ENCODE data around the gene NT5C3B.
"Not testable (repeated sequence)": the region's sequence is repeated elsewhere in the genome, so short reads cannot be mapped to it uniquely, and the experiment has no call there.

The NT5C3B gene

GRCh38 chr17:41863074-41863848 lies 27.2 kb upstream of the NT5C3B start:
- DNase-seq (ENCODE audit: extremely low read depth, low read depth): no peak
- no peak for TF ChIP-seq CTCF (IDR thresholded peaks at IDR 0.05; ENCODE audit: low read depth, low read length)

- DNase-seq (ENCODE audit: extremely low read depth, low read depth): no peak
- TF ChIP-seq CTCF (IDR thresholded peaks at IDR 0.05; ENCODE audit: low read depth, low read length): no peak
Observed at GRCh38 chr17:41860254-41860931, 24.4 kb upstream of the NT5C3B start.

DNA sequence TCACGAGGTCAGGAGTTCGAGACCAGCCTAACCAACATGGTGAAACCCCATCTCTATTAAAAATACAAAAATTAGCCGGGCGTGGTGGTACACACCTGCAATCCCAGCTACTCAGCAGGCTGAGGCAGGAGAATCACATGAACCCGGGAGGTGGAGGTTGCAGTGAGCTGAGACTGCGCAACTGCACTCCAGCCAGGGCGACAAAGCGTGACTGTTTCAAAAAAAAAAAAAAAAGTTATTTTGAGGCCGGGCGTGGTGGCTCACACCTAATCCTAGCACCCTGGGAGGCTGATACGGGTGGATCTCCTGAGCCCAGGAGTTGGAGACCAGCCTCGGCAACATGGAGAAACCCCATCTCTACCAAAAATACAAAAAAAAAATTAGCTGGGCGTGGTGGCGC lies 15.3 kb upstream of the NT5C3B start:
- not testable (repeated sequence) for DNase-seq (ENCODE audit: extremely low read depth, low read depth)

GRCh38 chr17:41849251-41849990 lies 13.4 kb upstream of the NT5C3B start:
- no peak for TF ChIP-seq CTCF (IDR thresholded peaks at IDR 0.05; ENCODE audit: low read depth, low read length)
- DNase-seq (ENCODE audit: extremely low read depth, low read depth): no peak

GRCh38 chr17:41848788-41849187 lies 12.8 kb upstream of the NT5C3B start:
- TF ChIP-seq CTCF (IDR thresholded peaks at IDR 0.05; ENCODE audit: low read depth, low read length): no peak
- peak; percentile 14 for DNase-seq (ENCODE audit: extremely low read depth, low read depth)

- TF ChIP-seq CTCF (IDR thresholded peaks at IDR 0.05; ENCODE audit: low read depth, low read length): no peak
- no peak for DNase-seq (ENCODE audit: extremely low read depth, low read depth)
Observed at GRCh38 chr17:41844971-41845370, 8.9 kb upstream of the NT5C3B start.

DNA sequence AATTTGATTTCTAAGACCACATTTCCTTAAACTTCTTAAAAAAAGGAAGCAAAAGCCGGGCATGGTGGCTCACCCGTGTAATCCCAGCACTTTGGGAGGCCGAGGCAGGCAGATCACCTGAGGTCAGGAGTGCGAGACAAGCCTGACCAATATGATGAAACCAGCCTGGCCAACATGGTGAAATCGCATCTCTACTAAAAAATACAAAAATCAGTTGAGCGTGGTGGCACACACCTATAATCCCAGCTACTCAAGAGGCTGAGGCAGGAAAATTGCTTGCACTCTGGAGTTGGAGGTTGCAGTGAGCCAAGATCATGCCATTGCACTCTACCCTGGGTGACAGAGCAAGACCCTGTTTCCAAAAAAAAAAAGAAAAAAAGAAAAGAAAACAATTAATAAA lies 4.7 kb upstream of the NT5C3B start:
- DNase-seq (ENCODE audit: extremely low read depth, low read depth): not testable (repeated sequence)

GRCh38 chr17:41839448-41839847 lies 3.4 kb upstream of the NT5C3B start:
- DNase-seq (ENCODE audit: extremely low read depth, low read depth): not testable (repeated sequence)
